Activated naive CD4-positive, alpha-beta T cell treated with anti-CD3 and anti-CD28 coated beads, Interleukin-2, amount 50 U/mL, for 24 hours (primary cell): ENCODE measurements around the gene RIC8B.

ENCODE experiments used
- H3K27ac Mint-ChIP-seq: one replicate; pipeline ENCODE4 v1.8.0; 2021; ENCODE audit warnings: mild to moderate bottlenecking, mixed read lengths
- H3K27me3 Mint-ChIP-seq: one replicate; pipeline ENCODE4 v1.8.0; 2021; ENCODE audit warnings: mixed read lengths
- H3K36me3 Mint-ChIP-seq: one replicate; pipeline ENCODE4 v1.8.0; 2021; ENCODE audit warnings: mixed read lengths
- H3K4me1 Mint-ChIP-seq: one replicate; pipeline ENCODE4 v1.8.0; 2021; ENCODE audit warnings: mixed read lengths
- H3K4me3 Mint-ChIP-seq: one replicate; pipeline ENCODE4 v1.8.0; 2021; ENCODE audit warnings: mild to moderate bottlenecking, mixed read lengths
- H3K9me3 Mint-ChIP-seq: one replicate; pipeline ENCODE4 v1.8.0; 2021; ENCODE audit warnings: mixed read lengths

Gene RIC8B

DNA sequence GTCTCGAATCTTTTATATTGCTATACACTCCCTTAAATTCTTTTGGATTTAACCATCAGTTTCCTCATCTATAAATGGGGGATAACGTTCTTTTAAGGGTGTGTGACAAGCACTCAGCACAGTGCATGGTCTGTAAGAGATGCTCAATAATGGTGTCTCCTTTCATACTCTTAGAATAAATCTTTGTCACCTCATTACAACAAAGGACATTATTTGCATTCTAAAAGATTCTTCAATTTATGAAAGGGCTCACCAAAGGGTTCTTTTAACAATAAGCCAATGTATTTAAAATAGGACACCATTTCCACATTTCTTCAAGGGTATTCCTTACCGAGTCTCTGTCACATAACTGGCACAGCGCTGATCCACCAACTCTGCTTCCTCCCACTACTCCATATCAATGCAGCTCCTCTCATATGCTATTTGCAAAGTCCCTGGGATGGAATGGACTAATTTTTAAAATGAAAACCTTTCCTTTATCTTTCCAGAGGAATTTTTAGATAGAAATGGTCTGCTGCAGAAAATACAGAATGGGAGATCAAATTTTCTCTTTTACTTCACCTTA lies 29.2 kb upstream of the RIC8B start:
- H3K27me3 Mint-ChIP-seq = peaks cover 4% of the 10 kb centered on the region
- peaks cover 21% of the 10 kb centered on the region for H3K4me1 Mint-ChIP-seq
- no peaks in the 10 kb centered on the region for H3K9me3 Mint-ChIP-seq
- H3K27ac Mint-ChIP-seq = no peak overlapping the region
- peaks cover 1% of the 10 kb centered on the region for H3K36me3 Mint-ChIP-seq
- H3K4me3 Mint-ChIP-seq = no peak overlapping the region

DNA sequence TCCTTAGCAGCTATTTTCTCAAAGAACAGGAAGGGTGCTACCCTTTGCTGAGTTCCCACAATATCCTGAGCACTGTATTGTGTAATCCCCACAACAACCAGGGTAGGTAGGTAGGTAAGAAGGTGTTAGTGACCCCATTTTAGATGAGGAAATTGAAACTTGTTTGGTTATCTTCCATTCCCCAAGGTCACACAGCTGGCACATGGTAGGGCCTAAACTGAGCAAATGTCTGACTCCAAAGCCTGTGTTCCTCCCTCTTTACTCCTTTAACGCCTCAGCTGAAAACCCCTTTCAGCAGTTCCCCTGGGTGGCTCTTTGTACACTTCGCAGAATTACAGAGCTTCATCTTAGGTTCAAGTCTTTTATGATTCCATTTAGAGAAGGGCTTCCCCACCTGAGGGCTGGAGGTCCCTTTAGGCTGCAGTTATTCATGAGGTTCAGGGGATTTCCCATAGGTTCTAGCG lies 26.5 kb upstream of the RIC8B start:
- H3K27me3 Mint-ChIP-seq = peaks cover 2% of the 10 kb centered on the region
- peak overlapping the region; percentile 93 for H3K27ac Mint-ChIP-seq
- H3K9me3 Mint-ChIP-seq = no peaks in the 10 kb centered on the region
- H3K4me3 Mint-ChIP-seq = peak overlapping the region; percentile 70
- peaks cover 21% of the 10 kb centered on the region for H3K4me1 Mint-ChIP-seq
- peaks cover 1% of the 10 kb centered on the region for H3K36me3 Mint-ChIP-seq

DNA sequence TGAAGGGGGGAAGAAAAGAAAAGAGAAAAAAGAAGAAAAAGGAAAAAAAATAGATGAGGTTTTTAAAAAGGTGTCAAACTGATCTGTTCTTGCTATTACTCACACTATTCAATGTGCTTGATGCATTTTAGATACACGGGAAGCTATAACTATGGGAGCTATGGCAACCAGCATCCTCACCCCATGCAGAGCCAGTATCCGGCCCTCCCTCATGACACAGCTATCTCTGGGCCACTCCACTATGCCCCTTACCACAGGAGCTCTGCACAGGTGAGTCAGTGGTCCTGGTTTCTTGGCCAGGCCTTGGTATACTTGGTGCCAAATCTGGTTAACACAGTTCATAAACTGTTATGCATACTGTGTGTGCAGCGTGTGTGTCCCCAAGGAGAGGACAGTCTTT lies 24.0 kb upstream of the RIC8B start:
- Mint-ChIP-seq H3K27me3 (no peaks in the 10 kb centered on the region), H3K4me3 (no peak overlapping the region), H3K27ac (no peak overlapping the region), H3K36me3 (peaks cover 1% of the 10 kb centered on the region), H3K9me3 (no peaks in the 10 kb centered on the region), H3K4me1 (peaks cover 39% of the 10 kb centered on the region)

DNA sequence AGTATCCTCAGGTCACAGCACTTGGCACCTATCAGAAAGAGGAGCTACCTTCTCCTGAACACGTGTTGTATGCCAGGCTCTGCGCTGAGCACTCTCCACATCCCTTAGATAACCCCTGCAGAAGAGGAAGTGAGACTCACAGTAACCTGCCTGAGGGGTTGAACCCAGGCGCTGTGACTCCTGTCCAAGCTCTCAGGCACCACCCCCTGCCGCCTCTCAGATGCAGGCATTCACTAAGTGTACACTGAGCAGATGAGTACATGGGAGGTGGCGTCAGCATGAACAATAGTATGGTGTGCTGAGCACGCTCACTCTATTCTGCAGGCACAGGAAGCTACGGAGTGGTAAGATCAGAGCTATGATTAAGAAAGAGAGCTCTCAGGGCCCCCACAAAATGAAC lies 21.0 kb upstream of the RIC8B start:
- Mint-ChIP-seq H3K4me1 (peaks cover 22% of the 10 kb centered on the region), H3K36me3 (peaks cover 1% of the 10 kb centered on the region), H3K4me3 (peak overlapping the region; percentile 33), H3K27ac (no peak overlapping the region), H3K27me3 (no peaks in the 10 kb centered on the region), H3K9me3 (no peaks in the 10 kb centered on the region)

DNA sequence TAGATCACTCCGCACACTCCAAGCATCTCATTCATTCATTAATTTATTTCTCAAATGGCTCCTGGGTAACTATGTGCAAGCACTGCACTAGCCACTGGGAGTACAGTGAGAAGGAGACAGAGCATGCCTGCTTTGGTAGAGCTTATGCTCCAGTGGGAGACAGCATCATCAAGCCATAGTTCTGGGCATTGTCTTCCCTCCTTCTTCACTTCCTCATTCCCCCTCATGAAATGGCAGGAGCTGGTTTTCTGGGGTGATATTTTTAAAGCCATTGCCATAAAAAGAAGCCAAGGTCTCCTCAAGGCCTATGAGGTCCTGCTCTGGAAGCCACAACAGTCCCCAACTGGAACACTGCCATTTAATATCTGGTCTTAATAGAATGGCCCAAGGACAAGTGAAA lies 20.2 kb upstream of the RIC8B start:
- no peaks in the 10 kb centered on the region for H3K9me3 Mint-ChIP-seq
- no peak overlapping the region for H3K27ac Mint-ChIP-seq
- H3K4me1 Mint-ChIP-seq = peaks cover 27% of the 10 kb centered on the region
- no peak overlapping the region for H3K4me3 Mint-ChIP-seq
- peaks cover 1% of the 10 kb centered on the region for H3K36me3 Mint-ChIP-seq
- H3K27me3 Mint-ChIP-seq = no peaks in the 10 kb centered on the region

DNA sequence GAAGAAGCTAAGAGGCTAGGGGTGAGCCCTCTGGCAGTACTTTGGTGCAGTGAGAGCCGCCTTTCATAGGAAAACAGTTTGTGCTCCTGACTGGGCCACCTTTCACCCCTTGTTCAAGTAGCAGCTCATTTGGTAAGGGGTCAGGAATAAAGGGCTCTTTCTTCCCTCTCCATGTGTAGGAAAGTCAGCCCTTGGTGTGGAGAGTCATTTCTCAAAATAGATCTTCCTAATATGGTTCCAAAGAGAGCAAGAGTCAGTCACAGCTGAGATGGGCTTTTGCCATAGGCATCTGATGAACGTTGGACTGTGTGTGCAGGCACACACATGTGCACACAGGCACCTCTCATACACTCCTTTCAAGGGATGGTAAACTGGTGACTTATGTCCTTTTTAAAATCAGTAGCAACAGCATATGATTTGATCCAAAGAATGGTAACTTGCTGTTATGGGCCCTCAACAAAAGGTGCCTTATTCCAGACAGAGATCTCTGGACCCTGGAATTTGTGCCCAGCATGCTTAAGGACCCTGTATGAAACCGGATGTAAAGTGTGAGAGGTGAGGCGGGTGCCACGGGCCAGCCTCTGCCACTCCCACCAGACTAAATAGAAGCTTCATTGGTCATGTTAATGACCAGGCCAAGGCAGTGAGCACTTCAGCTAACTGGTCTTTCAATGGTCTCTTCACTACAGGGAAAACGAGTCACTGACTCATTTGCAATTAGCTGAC lies 16.7 kb upstream of the RIC8B start:
- H3K27ac Mint-ChIP-seq = no peak overlapping the region
- no peak overlapping the region for H3K4me3 Mint-ChIP-seq

DNA sequence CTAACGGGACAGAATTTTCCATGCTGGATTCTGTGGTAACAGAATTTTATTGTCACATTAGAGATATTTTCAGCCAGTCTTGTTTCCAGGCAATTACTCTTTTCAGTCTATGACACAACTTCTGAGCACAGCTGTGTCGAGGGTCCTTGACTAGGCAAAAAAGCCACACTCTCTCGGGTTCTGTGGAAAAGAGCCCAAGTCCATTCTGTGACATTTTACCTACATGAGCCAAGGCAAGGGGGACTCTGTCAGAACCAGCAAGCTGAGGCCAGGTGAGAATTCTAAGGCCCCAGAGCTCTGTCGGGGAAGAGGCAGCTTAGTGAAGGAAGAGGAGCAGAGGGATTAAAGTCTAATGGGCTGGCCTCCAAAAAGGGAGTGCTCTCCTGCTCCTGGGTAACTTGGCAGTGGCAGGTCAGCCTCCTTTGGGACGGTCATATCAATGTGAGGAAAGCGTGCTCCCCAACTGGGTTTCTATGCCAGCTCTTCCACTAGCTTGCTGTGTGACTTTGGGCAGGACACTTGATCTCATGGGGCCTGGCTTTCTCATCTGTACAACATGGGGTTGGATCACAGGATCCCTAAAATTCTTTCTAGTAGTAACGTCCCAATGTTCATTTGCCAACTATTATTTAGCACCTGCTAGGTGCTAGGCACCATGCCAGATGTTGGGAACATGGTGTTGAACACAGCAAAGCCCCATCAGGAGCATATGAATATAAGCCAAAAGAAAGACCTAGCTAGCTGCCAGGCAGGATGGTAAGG lies 16.0 kb upstream of the RIC8B start:
- peaks cover 41% of the 10 kb centered on the region for H3K4me1 Mint-ChIP-seq
- H3K9me3 Mint-ChIP-seq = no peaks in the 10 kb centered on the region
- H3K36me3 Mint-ChIP-seq = no peaks in the 10 kb centered on the region
- H3K4me3 Mint-ChIP-seq = no peak overlapping the region
- no peak overlapping the region for H3K27ac Mint-ChIP-seq
- no peaks in the 10 kb centered on the region for H3K27me3 Mint-ChIP-seq

More for the DNA sequence above, 16.7 kb upstream of the RIC8B start:
- H3K27me3 Mint-ChIP-seq = no peaks in the 10 kb centered on the region
- H3K9me3 Mint-ChIP-seq = no peaks in the 10 kb centered on the region
- no peaks in the 10 kb centered on the region for H3K36me3 Mint-ChIP-seq
- peaks cover 46% of the 10 kb centered on the region for H3K4me1 Mint-ChIP-seq

DNA sequence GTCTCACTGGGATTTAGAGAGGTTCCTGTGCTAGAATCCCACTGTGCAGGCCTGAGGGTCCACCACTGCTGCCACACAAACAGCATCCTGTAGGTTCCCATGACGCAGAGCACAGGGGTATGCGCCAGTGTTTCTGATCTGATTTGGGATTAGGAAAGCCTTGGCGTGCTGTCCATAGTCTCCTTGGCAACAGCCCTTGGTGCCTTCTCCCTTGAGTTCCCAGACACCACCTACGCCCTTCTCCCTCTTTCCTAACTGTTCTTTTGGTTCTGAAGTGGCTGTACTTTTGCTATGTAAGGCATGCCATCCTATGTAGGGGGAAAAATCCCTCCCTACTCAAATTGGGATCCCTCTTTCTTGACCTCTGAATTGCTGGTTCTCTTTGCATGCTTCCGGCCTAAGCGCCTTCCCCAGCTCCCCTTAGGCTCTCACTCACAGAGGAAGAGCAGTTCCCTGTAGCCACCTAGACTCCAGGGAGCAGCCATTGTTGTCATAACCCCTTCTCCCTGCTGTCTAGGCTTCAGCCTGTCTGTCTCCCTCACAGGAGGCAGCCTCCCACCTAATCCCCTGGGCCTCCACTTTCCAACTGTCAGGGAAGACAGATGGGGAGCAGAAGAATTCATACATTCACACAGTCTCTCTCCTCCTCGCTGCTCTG lies 14.8 kb upstream of the RIC8B start:
- peaks cover 30% of the 10 kb centered on the region for H3K4me1 Mint-ChIP-seq
- H3K36me3 Mint-ChIP-seq = no peaks in the 10 kb centered on the region
- H3K27me3 Mint-ChIP-seq = no peaks in the 10 kb centered on the region
- H3K4me3 Mint-ChIP-seq = peak overlapping the region; percentile 74
- H3K27ac Mint-ChIP-seq = peak overlapping the region; percentile 91
- no peaks in the 10 kb centered on the region for H3K9me3 Mint-ChIP-seq

DNA sequence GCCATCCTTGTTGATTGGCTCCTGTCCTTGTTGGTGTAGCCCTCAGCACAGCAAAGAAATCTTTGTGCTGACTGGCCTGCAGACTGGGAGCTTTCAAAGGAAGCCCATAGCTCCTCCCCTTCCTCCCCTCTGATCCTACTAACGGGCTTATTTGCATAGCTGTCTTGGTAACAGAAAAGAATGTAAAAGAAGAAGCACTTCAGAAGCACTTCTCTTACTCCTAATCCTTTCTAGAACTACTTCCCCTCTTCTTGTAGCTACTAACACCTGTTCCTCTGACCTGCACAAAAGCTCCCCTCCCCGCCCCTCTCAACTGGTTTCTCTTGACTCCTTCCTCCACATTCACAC lies 14.3 kb upstream of the RIC8B start:
- H3K27ac Mint-ChIP-seq = peak overlapping the region; percentile 91
- peak overlapping the region; percentile 74 for H3K4me3 Mint-ChIP-seq
- H3K27me3 Mint-ChIP-seq = no peaks in the 10 kb centered on the region
- peaks cover 28% of the 10 kb centered on the region for H3K4me1 Mint-ChIP-seq
- H3K36me3 Mint-ChIP-seq = no peaks in the 10 kb centered on the region
- H3K9me3 Mint-ChIP-seq = no peaks in the 10 kb centered on the region

DNA sequence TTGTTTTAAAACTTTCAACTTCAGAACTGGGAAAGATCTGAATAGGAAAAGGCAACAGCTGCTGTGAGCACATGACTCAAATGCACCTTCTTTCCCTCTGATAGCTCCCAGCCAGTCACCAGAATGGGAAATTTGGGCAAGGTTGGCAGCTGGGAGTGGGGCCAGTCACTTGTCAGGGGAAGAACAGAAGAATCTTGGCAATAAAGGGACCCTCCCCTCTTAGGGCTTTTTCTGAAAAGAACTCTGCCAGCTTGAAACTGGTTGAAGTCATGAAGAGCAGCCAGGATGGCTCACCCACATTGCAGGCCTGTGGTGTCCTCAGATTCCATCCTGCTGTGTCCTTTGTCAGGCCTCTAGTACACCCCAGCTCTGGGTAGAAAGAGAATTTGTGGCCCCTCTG lies 10.3 kb upstream of the RIC8B start:
- Mint-ChIP-seq H3K27ac (no peak overlapping the region), H3K27me3 (no peaks in the 10 kb centered on the region), H3K36me3 (no peaks in the 10 kb centered on the region), H3K9me3 (no peaks in the 10 kb centered on the region), H3K4me1 (peaks cover 42% of the 10 kb centered on the region), H3K4me3 (no peak overlapping the region)

DNA sequence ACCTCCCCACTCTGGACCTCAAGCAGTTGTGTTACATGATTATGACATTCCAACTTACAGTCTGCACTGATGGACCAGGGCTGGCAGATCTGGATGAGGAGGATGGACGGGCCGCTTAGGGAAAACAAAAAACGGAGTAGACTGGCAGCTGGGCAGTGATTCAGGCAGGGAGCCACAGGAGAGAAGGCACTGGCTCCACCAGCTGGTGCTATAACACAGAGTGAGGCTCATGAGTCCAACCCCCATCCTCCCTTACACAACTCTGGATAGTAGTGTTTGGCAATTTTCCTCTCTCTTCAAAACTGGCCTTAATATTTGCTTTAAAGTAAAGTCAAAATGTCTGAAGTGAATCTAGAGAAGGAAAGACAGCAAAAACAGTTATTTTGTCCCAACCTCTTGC lies 9.7 kb upstream of the RIC8B start:
- H3K36me3 Mint-ChIP-seq = no peaks in the 10 kb centered on the region
- H3K9me3 Mint-ChIP-seq = no peaks in the 10 kb centered on the region
- peaks cover 37% of the 10 kb centered on the region for H3K4me1 Mint-ChIP-seq
- H3K27ac Mint-ChIP-seq = no peak overlapping the region
- H3K4me3 Mint-ChIP-seq = no peak overlapping the region
- H3K27me3 Mint-ChIP-seq = no peaks in the 10 kb centered on the region

DNA sequence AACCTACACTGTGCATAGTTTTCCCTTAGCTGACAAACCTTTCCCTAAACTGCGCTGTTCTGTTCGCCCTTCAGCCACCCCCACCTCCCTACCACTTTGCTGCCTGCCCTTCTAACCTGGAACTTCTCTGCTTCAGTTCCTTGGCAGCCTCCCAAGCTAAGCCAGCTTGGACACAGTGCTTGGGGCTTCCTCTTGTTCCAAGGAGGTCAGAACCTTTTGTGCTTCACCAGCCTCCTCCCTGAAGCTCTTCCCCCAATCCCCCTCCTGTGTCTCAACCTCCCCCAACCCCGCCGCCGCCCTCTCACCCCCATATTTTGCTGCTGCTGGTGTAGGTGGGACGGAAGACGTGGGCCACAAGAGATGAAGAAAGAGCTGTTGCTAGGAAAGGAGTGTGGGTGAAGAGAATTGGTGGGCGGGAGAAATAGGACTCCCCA lies 8.1 kb upstream of the RIC8B start:
- Mint-ChIP-seq H3K36me3 (no peaks in the 10 kb centered on the region), H3K27ac (peak overlapping the region; percentile 36), H3K4me1 (peaks cover 21% of the 10 kb centered on the region), H3K9me3 (no peaks in the 10 kb centered on the region), H3K27me3 (no peaks in the 10 kb centered on the region), H3K4me3 (peak overlapping the region; percentile 70)

DNA sequence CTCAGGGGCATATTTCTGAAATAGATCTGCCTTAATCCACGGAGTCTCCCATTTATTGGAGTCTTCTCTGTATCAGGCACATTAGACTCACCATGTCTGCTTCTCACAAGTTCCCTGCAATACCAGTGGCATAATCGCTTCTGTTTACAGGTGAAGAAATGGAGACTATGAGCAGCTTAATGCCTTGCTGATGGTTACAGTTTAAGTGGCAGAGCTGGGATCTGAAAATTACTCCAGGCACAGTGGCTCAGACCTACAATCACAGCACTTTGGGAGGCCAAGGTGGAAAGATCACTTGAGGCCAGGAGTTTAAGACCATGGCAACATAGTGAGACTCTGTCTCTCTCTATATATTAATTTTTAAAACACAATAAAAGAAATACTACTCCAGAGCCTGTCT lies 7.3 kb upstream of the RIC8B start:
- Mint-ChIP-seq H3K9me3 (no peaks in the 10 kb centered on the region), H3K36me3 (no peaks in the 10 kb centered on the region), H3K27ac (no peak overlapping the region), H3K27me3 (no peaks in the 10 kb centered on the region), H3K4me3 (peak overlapping the region; percentile 70), H3K4me1 (peaks cover 21% of the 10 kb centered on the region)

DNA sequence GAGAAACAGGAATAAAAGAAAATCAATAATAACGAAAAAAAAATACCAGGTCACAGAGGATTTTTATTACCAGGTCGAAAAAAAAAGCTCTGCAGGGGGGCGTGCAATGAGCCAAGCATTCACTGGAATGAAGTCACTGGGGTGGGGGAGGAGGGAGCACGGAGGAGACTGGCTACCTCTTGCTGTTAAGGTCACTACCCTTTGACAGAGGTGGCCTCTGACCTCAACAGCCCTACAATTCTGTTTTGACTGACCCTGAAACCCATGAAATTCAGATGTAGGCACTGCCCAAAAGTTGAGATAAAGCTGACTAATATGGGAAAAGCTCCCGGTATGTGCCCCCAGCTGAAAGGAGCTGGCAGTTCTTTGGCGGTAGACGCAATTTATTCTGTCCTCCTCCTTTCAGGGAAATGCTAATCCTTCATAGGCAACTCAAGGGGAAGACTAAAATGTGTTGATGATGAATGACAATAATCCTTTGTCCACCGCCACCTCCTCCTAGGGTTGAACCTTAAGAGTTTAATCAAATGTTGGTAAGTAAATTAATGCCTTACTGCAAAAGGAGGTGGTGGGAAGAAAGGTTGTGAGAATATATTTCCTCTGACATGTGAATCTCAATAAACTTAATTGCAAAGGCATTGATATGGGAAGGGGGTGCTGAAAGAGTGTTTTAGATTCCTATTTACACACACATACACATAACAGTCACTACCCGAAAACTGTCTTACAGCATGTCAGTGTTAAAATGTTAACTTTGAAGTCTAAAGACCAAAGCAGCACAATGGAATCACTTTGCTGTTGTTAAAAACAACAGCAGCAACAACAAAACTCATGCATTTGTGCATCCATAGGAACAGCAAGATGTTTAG lies 6.3 kb upstream of the RIC8B start:
- Mint-ChIP-seq H3K4me3 (no peak overlapping the region), H3K36me3 (no peaks in the 10 kb centered on the region), H3K27ac (no peak overlapping the region), H3K9me3 (no peaks in the 10 kb centered on the region), H3K27me3 (no peaks in the 10 kb centered on the region), H3K4me1 (peaks cover 21% of the 10 kb centered on the region)

DNA sequence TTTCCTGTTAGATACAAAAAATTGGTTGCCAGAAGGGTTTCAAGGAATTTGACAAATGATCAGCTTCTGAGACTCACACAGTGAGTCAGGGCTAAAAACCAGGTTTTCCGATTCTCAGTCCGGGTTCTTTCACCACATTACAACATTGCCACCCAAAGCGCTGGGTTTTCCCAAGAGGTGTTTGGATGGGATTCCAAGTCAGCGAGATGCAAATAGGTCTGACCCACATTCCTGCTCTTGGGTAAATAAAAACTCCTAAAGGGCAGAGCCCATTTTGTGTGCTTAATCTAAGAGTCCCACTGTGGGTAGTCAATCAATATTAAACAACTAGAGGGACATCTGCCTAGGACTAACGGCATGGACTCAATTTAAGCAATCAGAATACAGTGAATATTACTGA lies 5.4 kb upstream of the RIC8B start:
- Mint-ChIP-seq H3K4me3 (no peak overlapping the region), H3K27me3 (no peaks in the 10 kb centered on the region), H3K27ac (no peak overlapping the region), H3K36me3 (no peaks in the 10 kb centered on the region), H3K9me3 (no peaks in the 10 kb centered on the region), H3K4me1 (peaks cover 22% of the 10 kb centered on the region)
